GM04503 (cell line): ENCODE results near the gene MRPS10.
A peak's percentile ranks its signal among the peaks of the same experiment; 100 is the strongest.
"Not testable (repeated sequence)": the region's sequence is repeated elsewhere in the genome, so short reads cannot be mapped to it uniquely, and the experiment has no call there.

ENCODE experiments used
- DNase-seq: peaks from one replicate; pipeline ENCODE4 v3.0.0-alpha.2; 2012; ENCODE audit warnings: low read depth

The MRPS10 gene

GRCh38 chr6:42176981-42177380, 40.7 kb downstream of the MRPS10 start:
- no peak for DNase-seq

- no peak for DNase-seq
These were observed 41.8 kb downstream of the MRPS10 start for GRCh38 chr6:42175860-42176259.

- DNase-seq: no peak
These were observed 44.6 kb downstream of the MRPS10 start, which contains the start of gene GUCA1A for GRCh38 chr6:42173101-42173500. TSS of gene GUCA1A (plus strand) at chr6:42173364. CDS start at chr6:42173614, 250 bp downstream.

GRCh38 chr6:42171813-42172581, 45.7 kb downstream of the MRPS10 start:
- DNase-seq: no peak

- DNase-seq: not testable (repeated sequence)
These were observed 47.9 kb downstream of the MRPS10 start for GRCh38 chr6:42169780-42170179.

- DNase-seq: no peak
These were observed 49.0 kb downstream of the MRPS10 start for GRCh38 chr6:42168650-42169049.

- peak; percentile 14 for DNase-seq
These were observed 51.1 kb downstream of the MRPS10 start for GRCh38 chr6:42166444-42167141.

GRCh38 chr6:42165016-42165415, 52.6 kb downstream of the MRPS10 start:
- DNase-seq: peak; percentile 21

GRCh38 chr6:42163981-42164380, 53.7 kb downstream of the MRPS10 start:
- DNase-seq: peak; percentile 19

- no peak for DNase-seq
These were observed 54.8 kb downstream of the MRPS10 start for GRCh38 chr6:42162812-42163211.

- DNase-seq: no peak
These were observed 55.3 kb downstream of the MRPS10 start for GRCh38 chr6:42162384-42162783.

GRCh38 chr6:42159431-42160024, 58.1 kb downstream of the MRPS10 start:
- DNase-seq: no peak

GRCh38 chr6:42158631-42159030, 59.0 kb downstream of the MRPS10 start:
- DNase-seq: no peak

GRCh38 chr6:42158011-42158410, 59.6 kb downstream of the MRPS10 start:
- peak; percentile 49 for DNase-seq
